ENCODE data around the gene MYO1F. TPM values are rescaled to one million over a fixed set of nuclear protein-coding genes. Genes with fewer than 3 reads are reported as not detected.

MYO1F gene
- total and polyA plus RNA-seq, 2 of the 13 experiments (the other 11 are each of a cell fraction or from before 2014, with no cell fraction given) = 0.09 to 0.13 TPM

- no TSS peak for BruUV-seq (replicated peaks)
- peaks cover 1 to 3% of the 10 kb centered on the region in 2 experiments; a peak in 1 of 5 replicates for H3K27me3 ChIP-seq (ENCODE audit: control insufficient read depth in 1 of 2, insufficient read depth in 2 of 2, low read length in 2 of 2)
- H3K36me3 ChIP-seq (replicated peaks in 1 of 2; ENCODE audit: control insufficient read depth in 1 of 2, insufficient read depth in 2 of 2, low read length in 2 of 2) = no peaks in the 10 kb centered on the region
- DNase-seq (ENCODE audit: low spot score) (peak; percentile 28), ATAC-seq (peak; percentile 72), FAIRE-seq (no peak)
- in situ Hi-C loops (cut with HindIII; ENCODE audit: extremely low pct_ligation_motif_present, low pct_unique_long_range_greater_than_20kb) = no loop called here
- no peak overlapping the region for H3K27ac ChIP-seq (ENCODE audit: extremely low read length, insufficient read depth, low read length)
- H3K4me3 ChIP-seq (replicated peaks in 1 of 3; ENCODE audit: insufficient read depth in 1 of 3, low read depth in 2 of 3, low read length in 3 of 3) = no peak overlapping the region
- no peak overlapping the region for H3K4me2 ChIP-seq (ENCODE audit: low read depth, low read length)
- no peaks in the 10 kb centered on the region for H3K9me3 ChIP-seq (ENCODE audit: low read length)
- CTCF ChIA-PET (ENCODE audit: low intra/inter-chr PET ratio, low total read pairs) = no interaction called here
- H4K20me1 ChIP-seq (ENCODE audit: insufficient read depth, low read length) = no peaks in the 10 kb centered on the region
- no peak overlapping the region for H2AFZ ChIP-seq (ENCODE audit: low read length)
- POLR2A ChIA-PET = no interaction called here
- intact Hi-C loops (cut with micrococcal nuclease; ENCODE audit: unreplicated experiment) = no loop called here
- no peaks in the 10 kb centered on the region for H3K79me2 ChIP-seq (ENCODE audit: insufficient read depth, low read length)
- 40% methylated on average over 9 of the region's 34 CpGs for WGBS (ENCODE audit: low lambda C conversion rate)
- H3K4me1 ChIP-seq (ENCODE audit: insufficient read depth, low read length) = peaks cover 12% of the 10 kb centered on the region; the same call in 1 of the 2 replicates
- no peak overlapping the region for H3K9ac ChIP-seq (ENCODE audit: insufficient read depth, low read depth, low read length)
- TF ChIP-seq HDAC6 (IDR thresholded peaks at IDR 0.05; ENCODE audit: low read depth, low read length) (no peak), ZBTB38 (CRISPR knock-in tag; IDR thresholded peaks at IDR 0.05) (peak; percentile 30; the same call in 1 of the 2 replicates), ZMYM3 (CRISPR knock-in tag; IDR thresholded peaks at IDR 0.05) (0 out of 2 replicates have a peak, but pooled peaks have one; percentile 15), ZNF569 (CRISPR knock-in tag; IDR thresholded peaks at IDR 0.05; ENCODE audit: borderline replicate concordance) (no peak), ZFP37 (CRISPR knock-in tag; IDR thresholded peaks at IDR 0.05; ENCODE audit: borderline replicate concordance) (no peak), CTCF (CRISPR knock-in tag; IDR thresholded peaks at IDR 0.05) (peak; percentile 82), ZFYVE20 (CRISPR knock-in tag; IDR thresholded peaks at IDR 0.05; ENCODE audit: borderline replicate concordance, low read depth) (no peak), ZNF687 (CRISPR knock-in tag; IDR thresholded peaks at IDR 0.05) (peak; percentile 16; the same call in 1 of the 2 replicates), ZNF263 (CRISPR knock-in tag; IDR thresholded peaks at IDR 0.05) (peak; percentile 100), MNT (IDR thresholded peaks at IDR 0.05) (no peak), ZNF18 (CRISPR knock-in tag; IDR thresholded peaks at IDR 0.05; ENCODE audit: insufficient replicate concordance) (no peak)
Observed at GRCh38 chr19:8585894-8586750, 8.9 kb upstream of the MYO1F start.

Data from HepG2 (cell line).